Caco-2 (cell line): ENCODE results near the gene COMMD2. TPM values are rescaled to one million over a fixed set of nuclear protein-coding genes. Genes with fewer than 3 reads are reported as not detected.
A peak's percentile ranks its signal among the peaks of the same experiment; 100 is the strongest.

ENCODE experiments used
- BruUV-seq: library from RNA; stranded (reverse); fragments of 400-500 nt; replicated peaks from 2 replicates; lab custom pipeline; 2021; lab: Mats Ljungman, UMichigan
- CTCF ChIA-PET: fragments of 300-600 bp; sonication (Branson Sonifier 250); formaldehyde crosslinking; loops from one replicate; lab custom pipeline; 2022; ENCODE audit warnings: antibody characterized with exemption; lab: Charles Lee
- POLR2A ChIA-PET: fragments of 300-600 bp; sonication (Branson Sonifier 250); formaldehyde crosslinking; loops from one replicate; lab custom pipeline; 2022; ENCODE audit warnings: antibody characterized with exemption; lab: Charles Lee
- DNase-seq, 2 experiments: peaks; one replicate each; pipeline versions ENCODE4 v3.0.0 to v3.0.0-alpha.2; 2020 to 2022
- H3K27me3 ChIP-seq: replicated peaks from 2 replicates; pipeline ENCODE4 v1.6.0; 2011; ENCODE audit warnings: low read length; ENCODE audit not compliant: control insufficient read depth, insufficient read depth
- H3K36me3 ChIP-seq: 2 replicates; pipeline ENCODE4 v1.5.1; 2011; ENCODE audit warnings: low read length; ENCODE audit not compliant: control insufficient read depth, insufficient read depth
- H3K4me1 ChIP-seq: fragments of 250-450 bp; sonication (Bioruptor Pico); 2 replicates; pipeline ENCODE4 v1.5.1; 2020; ENCODE audit warnings: mild to moderate bottlenecking
- H3K4me3 ChIP-seq: 2 replicates; pipeline ENCODE4 v1.5.1; 2011; ENCODE audit warnings: low read depth, mild to moderate bottlenecking, control low read depth, low read length
- H3K9me3 ChIP-seq: fragments of 250-450 bp; sonication (Bioruptor Pico); 2 replicates; pipeline ENCODE4 v1.5.1; 2020; ENCODE audit warnings: mild to moderate bottlenecking, moderate library complexity
- H3K27ac Mint-ChIP-seq: one replicate; pipeline ENCODE4 v1.8.0; 2022; ENCODE audit warnings: mixed read lengths; ENCODE audit not compliant: unreplicated experiment
- H3K27me3 Mint-ChIP-seq: one replicate; pipeline ENCODE4 v1.8.0; 2022; ENCODE audit warnings: mixed read lengths; ENCODE audit not compliant: insufficient read depth, unreplicated experiment
- H3K36me3 Mint-ChIP-seq: one replicate; pipeline ENCODE4 v1.8.0; 2022; ENCODE audit warnings: mild to moderate bottlenecking, mixed read lengths; ENCODE audit not compliant: insufficient read depth, unreplicated experiment
- H3K4me1 Mint-ChIP-seq: one replicate; pipeline ENCODE4 v1.8.0; 2022; ENCODE audit warnings: low read depth, mixed read lengths; ENCODE audit not compliant: unreplicated experiment
- H3K4me3 Mint-ChIP-seq: one replicate; pipeline ENCODE4 v1.8.0; 2022; ENCODE audit warnings: mild to moderate bottlenecking, moderate library complexity, mixed read lengths; ENCODE audit not compliant: unreplicated experiment
- H3K9me3 Mint-ChIP-seq: one replicate; pipeline ENCODE4 v1.8.0; 2022; ENCODE audit warnings: mixed read lengths; ENCODE audit not compliant: unreplicated experiment
- CTCF ChIP-seq, 2 experiments: fragments of 200-600 bp in 1 of 2; IDR thresholded peaks; 1 replicate in 1 of 2; 2 replicates in 1 of 2; pipeline versions ENCODE4 v1.5.1 to v1.8.0; 2011 to 2022; ENCODE audit warnings: antibody characterized with exemption in 1 of 2, control low read depth in 1 of 2, inconsistent platforms in 1 of 2, low read depth in 1 of 2, low read length in 1 of 2, mild to moderate bottlenecking in 1 of 2, moderate library complexity in 1 of 2; ENCODE audit not compliant: insufficient read depth in 1 of 2, severe bottlenecking in 1 of 2, unreplicated experiment in 1 of 2
- intact Hi-C: fragments of 100-400 bp; cut with micrococcal nuclease; formaldehyde crosslinking; loops from one replicate; pipeline ENCODE4 v1.10.0; 2022; ENCODE audit not compliant: unreplicated experiment
- total RNA-seq: library from RNA; stranded (reverse); gene quantifications from 2 replicates; pipeline ENCODE4 v1.2.3, GENCODE V29; 2022

COMMD2 gene
- total RNA-seq, 1 experiment from 2014 or later: 42.6 TPM

- TF ChIP-seq CTCF (IDR thresholded peaks at IDR 0.05; ENCODE audit: insufficient read depth in 1 of 2, low read depth in 1 of 2, low read length in 1 of 2, severe bottlenecking in 1 of 2, unreplicated experiment in 1 of 2): no peak
- Mint-ChIP-seq H3K36me3 (no peaks in the 10 kb centered on the region), H3K27me3 (peaks cover 3% of the 10 kb centered on the region), H3K4me1 (no peaks in the 10 kb centered on the region), H3K4me3 (no peak overlapping the region), H3K9me3 (no peaks in the 10 kb centered on the region), H3K27ac (no peak overlapping the region)
- H3K36me3 ChIP-seq: no peaks in the 10 kb centered on the region
- POLR2A ChIA-PET: no interaction called here
- no peak for DNase-seq
- no peak overlapping the region for H3K4me3 ChIP-seq
- no peaks in the 10 kb centered on the region for H3K9me3 ChIP-seq
- intact Hi-C loops: no loop called here
- H3K4me1 ChIP-seq: peaks cover 11% of the 10 kb centered on the region
- H3K27me3 ChIP-seq: no peaks in the 10 kb centered on the region; the same call in 1 of the 2 replicates
- CTCF ChIA-PET: interaction anchor here (5.3 kb wide), 1 partner anchor 45 kb away, joined by 146 read pairs; no protein-coding TSS in a partner anchor
- BruUV-seq: no TSS peak
Observed at GRCh38 chr3:149763565-149764195, 11.4 kb upstream of the COMMD2 start.

- TF ChIP-seq CTCF (IDR thresholded peaks at IDR 0.05; ENCODE audit: insufficient read depth in 1 of 2, low read depth in 1 of 2, low read length in 1 of 2, severe bottlenecking in 1 of 2, unreplicated experiment in 1 of 2): no peak
- Histone ChIP-seq H3K4me1 (no peaks in the 10 kb centered on the region), H3K27me3 (no peaks in the 10 kb centered on the region), H3K36me3 (no peaks in the 10 kb centered on the region), H3K4me3 (no peak overlapping the region), H3K9me3 (no peaks in the 10 kb centered on the region)
- intact Hi-C loops: loop anchor here (5.0 kb wide), 1 partner anchor 59 kb away; the partner anchor contains the start of gene RNF13
- ChIA-PET CTCF (no interaction called here), POLR2A (no interaction called here)
- no peak for DNase-seq
- H3K27ac Mint-ChIP-seq: no peak overlapping the region
- H3K4me1 Mint-ChIP-seq: no peaks in the 10 kb centered on the region
- H3K4me3 Mint-ChIP-seq: no peak overlapping the region
- peaks cover 9% of the 10 kb centered on the region for H3K36me3 Mint-ChIP-seq
- H3K27me3 Mint-ChIP-seq: no peaks in the 10 kb centered on the region
- H3K9me3 Mint-ChIP-seq: no peaks in the 10 kb centered on the region
- no TSS peak for BruUV-seq
Observed at GRCh38 chr3:149753717-149754116, 1.4 kb upstream of the COMMD2 start.

GRCh38 chr3:149752788-149753136 lies 473 bp upstream of the COMMD2 start:
- H3K27ac Mint-ChIP-seq: peak overlapping the region; percentile 96
- Histone ChIP-seq H3K4me3 (peak overlapping the region; percentile 64), H3K9me3 (no peaks in the 10 kb centered on the region), H3K36me3 (peaks cover 2% of the 10 kb centered on the region), H3K4me1 (no peaks in the 10 kb centered on the region), H3K27me3 (no peaks in the 10 kb centered on the region)
- no peaks in the 10 kb centered on the region for H3K9me3 Mint-ChIP-seq
- no peak for TF ChIP-seq CTCF (IDR thresholded peaks at IDR 0.05; ENCODE audit: insufficient read depth in 1 of 2, low read depth in 1 of 2, low read length in 1 of 2, severe bottlenecking in 1 of 2, unreplicated experiment in 1 of 2)
- H3K4me1 Mint-ChIP-seq: no peaks in the 10 kb centered on the region
- intact Hi-C loops: loop anchor here (1.0 to 5.0 kb wide), 2 partner anchors 60 to 240 kb away; partner anchors contain the start of gene RNF13
- POLR2A ChIA-PET: no interaction called here
- no peaks in the 10 kb centered on the region for H3K27me3 Mint-ChIP-seq
- peak in 1 of 2 experiments; percentile 6 for DNase-seq
- H3K36me3 Mint-ChIP-seq: peaks cover 19% of the 10 kb centered on the region
- H3K4me3 Mint-ChIP-seq: peak overlapping the region; percentile 96
- CTCF ChIA-PET: interaction anchor here (1.4 to 1.6 kb wide), 2 partner anchors 55 to 184 kb away, joined by 6 read pairs; no protein-coding TSS in a partner anchor
- no TSS peak for BruUV-seq
